ENCODE data around the gene CLIC3.

DNA sequence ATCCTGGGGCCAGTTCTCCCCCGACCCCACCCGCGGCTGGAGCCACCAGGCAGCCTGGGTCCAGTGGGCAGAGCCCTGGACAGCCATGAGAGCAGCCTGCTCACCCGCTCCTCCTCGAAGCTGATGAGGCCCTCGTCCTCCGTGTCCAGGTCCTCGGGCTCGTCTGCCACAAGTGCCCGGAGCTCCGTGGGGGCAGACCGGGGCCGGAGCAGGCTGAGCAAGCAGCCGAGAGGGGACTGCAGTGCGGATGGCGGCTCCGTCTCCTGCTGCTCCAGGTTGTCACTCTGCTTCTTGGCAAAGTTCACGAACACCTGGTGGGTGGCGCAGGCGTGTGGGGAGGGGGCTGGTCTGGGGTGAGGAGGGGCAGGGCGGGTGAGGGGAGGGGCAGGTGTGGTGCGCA lies 11.9 kb upstream of the CLIC3 start:
- TF ChIP-seq, protein P1, sequence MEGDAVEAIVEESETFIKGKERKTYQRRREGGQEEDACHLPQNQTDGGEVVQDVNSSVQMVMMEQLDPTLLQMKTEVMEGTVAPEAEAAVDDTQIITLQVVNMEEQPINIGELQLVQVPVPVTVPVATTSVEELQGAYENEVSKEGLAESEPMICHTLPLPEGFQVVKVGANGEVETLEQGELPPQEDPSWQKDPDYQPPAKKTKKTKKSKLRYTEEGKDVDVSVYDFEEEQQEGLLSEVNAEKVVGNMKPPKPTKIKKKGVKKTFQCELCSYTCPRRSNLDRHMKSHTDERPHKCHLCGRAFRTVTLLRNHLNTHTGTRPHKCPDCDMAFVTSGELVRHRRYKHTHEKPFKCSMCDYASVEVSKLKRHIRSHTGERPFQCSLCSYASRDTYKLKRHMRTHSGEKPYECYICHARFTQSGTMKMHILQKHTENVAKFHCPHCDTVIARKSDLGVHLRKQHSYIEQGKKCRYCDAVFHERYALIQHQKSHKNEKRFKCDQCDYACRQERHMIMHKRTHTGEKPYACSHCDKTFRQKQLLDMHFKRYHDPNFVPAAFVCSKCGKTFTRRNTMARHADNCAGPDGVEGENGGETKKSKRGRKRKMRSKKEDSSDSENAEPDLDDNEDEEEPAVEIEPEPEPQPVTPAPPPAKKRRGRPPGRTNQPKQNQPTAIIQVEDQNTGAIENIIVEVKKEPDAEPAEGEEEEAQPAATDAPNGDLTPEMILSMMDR (conservative IDR thresholded peaks at IDR 0.05; ENCODE audit: low read depth, low read length) = no peak
- no peak for TF ChIP-seq EZH2 (IDR thresholded peaks at IDR 0.05; ENCODE audit: low read length, unreplicated experiment)
- TF ChIP-seq EZH2phosphoT487 (IDR thresholded peaks at IDR 0.05; ENCODE audit: borderline replicate concordance, low read length) = no peak

All from PC-3 (cell line).